Activated T-cell treated with anti-CD3 and anti-CD28 coated beads, Interleukin-2, amount 50 U/mL, for 4 hours (primary cell): ENCODE measurements around the gene FBRSL1. TPM values are rescaled to one million over a fixed set of nuclear protein-coding genes. Genes with fewer than 3 reads are reported as not detected.
"Not testable (repeated sequence)": the region's sequence is repeated elsewhere in the genome, so short reads cannot be mapped to it uniquely, and the experiment has no call there.

ENCODE experiments used
- ATAC-seq, 2 donors: fragments of 200-7000 bp; cut with Tn5 transposase; one replicate each; pipeline ENCODE4 v1.10.0; 2021
- DNase-seq: peaks from one replicate; pipeline ENCODE4 v3.0.0-alpha.2; 2020
- H3K27me3 Mint-ChIP-seq: one replicate; pipeline ENCODE4 v1.8.0; 2021; ENCODE audit warnings: low read depth, mixed read lengths
- H3K36me3 Mint-ChIP-seq: one replicate; pipeline ENCODE4 v1.8.0; 2022; ENCODE audit warnings: mixed read lengths; ENCODE audit not compliant: insufficient read depth
- H3K4me1 Mint-ChIP-seq: one replicate; pipeline ENCODE4 v1.8.0; 2021; ENCODE audit warnings: low read depth, mixed read lengths
- H3K4me3 Mint-ChIP-seq: one replicate; pipeline ENCODE4 v1.8.0; 2021; ENCODE audit warnings: mild to moderate bottlenecking, moderate library complexity, mixed read lengths
- H3K9me3 Mint-ChIP-seq: one replicate; pipeline ENCODE4 v1.8.0; 2021; ENCODE audit warnings: mixed read lengths
- total RNA-seq, 3 donors: library from RNA; stranded (reverse); gene quantifications; one replicate each; pipeline ENCODE4 v1.2.1, GENCODE V29; 2021

The FBRSL1 gene
- total RNA-seq, 3 donors from 2014 or later: 95.8 to 112 (median 104) TPM

- DNase-seq: no peak
- no peak for ATAC-seq
- H3K4me1 Mint-ChIP-seq: no peaks in the 10 kb centered on the region
- H3K27me3 Mint-ChIP-seq: no peaks in the 10 kb centered on the region
- no peak overlapping the region for H3K4me3 Mint-ChIP-seq
- peaks cover 5% of the 10 kb centered on the region for H3K9me3 Mint-ChIP-seq
- no peaks in the 10 kb centered on the region for H3K36me3 Mint-ChIP-seq
Observed at GRCh38 chr12:132530851-132531250, 40.9 kb downstream of the FBRSL1 start.

- not testable (repeated sequence) for H3K27me3 Mint-ChIP-seq, H3K4me1 Mint-ChIP-seq, ATAC-seq, H3K9me3 Mint-ChIP-seq, H3K36me3 Mint-ChIP-seq, DNase-seq, H3K4me3 Mint-ChIP-seq
Observed at GRCh38 chr12:132532711-132533583, 43.0 kb downstream of the FBRSL1 start.

GRCh38 chr12:132533584-132533958, 43.6 kb downstream of the FBRSL1 start:
- no peak overlapping the region for H3K4me3 Mint-ChIP-seq
- peaks cover 8% of the 10 kb centered on the region for H3K9me3 Mint-ChIP-seq
- H3K36me3 Mint-ChIP-seq: no peaks in the 10 kb centered on the region
- ATAC-seq (no peak), DNase-seq (no peak)
- peaks cover 2% of the 10 kb centered on the region for H3K4me1 Mint-ChIP-seq
- H3K27me3 Mint-ChIP-seq: no peaks in the 10 kb centered on the region

GRCh38 chr12:132534076-132534475, 44.1 kb downstream of the FBRSL1 start:
- H3K27me3 Mint-ChIP-seq: no peaks in the 10 kb centered on the region
- H3K9me3 Mint-ChIP-seq: peaks cover 8% of the 10 kb centered on the region
- H3K36me3 Mint-ChIP-seq: no peaks in the 10 kb centered on the region
- ATAC-seq (no peak), DNase-seq (no peak)
- H3K4me1 Mint-ChIP-seq: peaks cover 2% of the 10 kb centered on the region
- H3K4me3 Mint-ChIP-seq: no peak overlapping the region

- Mint-ChIP-seq H3K4me1 (peaks cover 2% of the 10 kb centered on the region), H3K9me3 (peaks cover 8% of the 10 kb centered on the region), H3K27me3 (no peaks in the 10 kb centered on the region), H3K4me3 (no peak overlapping the region), H3K36me3 (no peaks in the 10 kb centered on the region)
- ATAC-seq (no peak), DNase-seq (no peak)
Observed at GRCh38 chr12:132535019-132535418, 45.1 kb downstream of the FBRSL1 start.

GRCh38 chr12:132536102-132536876, 46.3 kb downstream of the FBRSL1 start:
- H3K4me3 Mint-ChIP-seq: no peak overlapping the region
- peaks cover 8% of the 10 kb centered on the region for H3K9me3 Mint-ChIP-seq
- no peaks in the 10 kb centered on the region for H3K36me3 Mint-ChIP-seq
- no peaks in the 10 kb centered on the region for H3K27me3 Mint-ChIP-seq
- no peak for ATAC-seq
- DNase-seq: no peak
- peaks cover 2% of the 10 kb centered on the region for H3K4me1 Mint-ChIP-seq

- Mint-ChIP-seq H3K36me3 (no peaks in the 10 kb centered on the region), H3K27me3 (no peaks in the 10 kb centered on the region), H3K4me3 (no peak overlapping the region), H3K4me1 (peaks cover 2% of the 10 kb centered on the region), H3K9me3 (peaks cover 8% of the 10 kb centered on the region)
- ATAC-seq: no peak
- no peak for DNase-seq
Observed at GRCh38 chr12:132537049-132537448, 47.1 kb downstream of the FBRSL1 start.

- Mint-ChIP-seq H3K36me3 (no peaks in the 10 kb centered on the region), H3K9me3 (peaks cover 8% of the 10 kb centered on the region), H3K4me3 (no peak overlapping the region), H3K4me1 (peaks cover 2% of the 10 kb centered on the region), H3K27me3 (no peaks in the 10 kb centered on the region)
- ATAC-seq: no peak
- no peak for DNase-seq
Observed at GRCh38 chr12:132537836-132538662, 48.1 kb downstream of the FBRSL1 start.

GRCh38 chr12:132538663-132538990, 48.7 kb downstream of the FBRSL1 start:
- no peaks in the 10 kb centered on the region for H3K36me3 Mint-ChIP-seq
- ATAC-seq (no peak), DNase-seq (no peak)
- H3K27me3 Mint-ChIP-seq: no peaks in the 10 kb centered on the region
- no peak overlapping the region for H3K4me3 Mint-ChIP-seq
- H3K4me1 Mint-ChIP-seq: peaks cover 2% of the 10 kb centered on the region
- H3K9me3 Mint-ChIP-seq: peaks cover 8% of the 10 kb centered on the region

GRCh38 chr12:132539016-132539773, 49.2 kb downstream of the FBRSL1 start:
- ATAC-seq (no peak), DNase-seq (no peak)
- Mint-ChIP-seq H3K4me3 (no peak overlapping the region), H3K36me3 (no peaks in the 10 kb centered on the region), H3K27me3 (no peaks in the 10 kb centered on the region), H3K4me1 (peaks cover 4% of the 10 kb centered on the region), H3K9me3 (peaks cover 8% of the 10 kb centered on the region)

GRCh38 chr12:132540436-132540835, 50.5 kb downstream of the FBRSL1 start:
- Mint-ChIP-seq H3K4me3 (no peak overlapping the region), H3K9me3 (peaks cover 4% of the 10 kb centered on the region)
- DNase-seq: no peak

GRCh38 chr12:132541200-132541599, 51.2 kb downstream of the FBRSL1 start:
- ATAC-seq: no peak
- Mint-ChIP-seq H3K4me1 (peaks cover 7% of the 10 kb centered on the region), H3K36me3 (no peaks in the 10 kb centered on the region), H3K27me3 (no peaks in the 10 kb centered on the region), H3K4me3 (no peak overlapping the region), H3K9me3 (no peaks in the 10 kb centered on the region)
- DNase-seq: no peak

More at GRCh38 chr12:132540436-132540835, 50.5 kb downstream of the FBRSL1 start:
- no peak for ATAC-seq
- no peaks in the 10 kb centered on the region for H3K36me3 Mint-ChIP-seq
- H3K4me1 Mint-ChIP-seq: peaks cover 7% of the 10 kb centered on the region
- H3K27me3 Mint-ChIP-seq: no peaks in the 10 kb centered on the region

GRCh38 chr12:132541996-132542395, 52.0 kb downstream of the FBRSL1 start:
- no peak for ATAC-seq
- DNase-seq: no peak
- Mint-ChIP-seq H3K27me3 (no peaks in the 10 kb centered on the region), H3K4me3 (no peak overlapping the region), H3K9me3 (no peaks in the 10 kb centered on the region), H3K36me3 (no peaks in the 10 kb centered on the region), H3K4me1 (peaks cover 7% of the 10 kb centered on the region)

GRCh38 chr12:132542661-132543060, 52.7 kb downstream of the FBRSL1 start:
- DNase-seq: no peak
- Mint-ChIP-seq H3K9me3 (no peaks in the 10 kb centered on the region), H3K4me1 (peaks cover 5% of the 10 kb centered on the region), H3K36me3 (no peaks in the 10 kb centered on the region), H3K4me3 (no peak overlapping the region), H3K27me3 (no peaks in the 10 kb centered on the region)
- no peak for ATAC-seq
